ENCODE results near the gene APOC3. TPM values are rescaled to one million over a fixed set of nuclear protein-coding genes. Genes with fewer than 3 reads are reported as not detected.
A peak's percentile ranks its signal among the peaks of the same experiment; 100 is the strongest.
"Not testable (repeated sequence)": the region's sequence is repeated elsewhere in the genome, so short reads cannot be mapped to it uniquely, and the experiment has no call there.

The APOC3 gene
- total RNA-seq, 2 donors from 2014 or later: not detected

DNA sequence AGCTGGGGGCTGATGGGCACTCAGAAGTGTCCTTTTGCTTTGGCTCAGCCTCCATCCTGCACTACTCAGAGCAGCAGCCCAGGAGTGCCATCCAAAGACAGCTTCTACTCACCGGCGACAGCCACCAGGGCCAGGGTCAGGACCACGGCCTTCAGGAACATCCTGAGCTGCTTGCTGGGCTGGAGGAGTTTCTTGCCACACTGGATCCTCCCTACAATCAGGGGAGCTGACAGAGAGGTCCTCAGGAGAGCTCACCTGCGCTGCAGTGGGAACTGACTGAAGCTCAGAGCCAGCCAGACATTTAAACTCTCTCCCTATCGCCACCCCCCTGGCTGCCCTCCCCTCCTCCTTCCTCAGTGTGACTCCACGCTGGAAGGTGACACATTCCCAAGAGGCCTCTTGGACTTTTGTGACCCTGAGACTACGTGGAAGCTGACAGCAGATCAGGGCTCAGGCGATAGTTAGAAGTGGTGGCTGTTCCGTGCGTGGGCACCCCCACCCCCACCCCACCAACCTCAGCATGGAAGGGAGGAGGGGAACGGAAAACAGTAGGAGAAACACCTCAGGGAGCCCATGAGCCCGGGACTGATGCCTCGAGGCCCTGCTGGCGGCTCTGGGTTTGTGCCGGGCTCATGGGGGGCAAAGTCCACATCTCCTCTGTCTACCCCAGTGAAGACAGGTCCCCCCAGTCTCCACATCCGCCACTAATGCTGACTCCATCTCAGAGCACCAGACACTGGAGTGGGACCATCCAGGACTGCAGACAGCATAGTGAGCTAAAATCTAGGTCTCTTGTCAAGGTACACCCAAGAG lies 6.5 kb upstream of the APOC3 start, which contains the start of gene APOA4:
TSS of gene APOA4 (minus strand) at position 274 of the 813 bp plus-strand sequence. CDS start at position 161, 113 bp downstream.
- ATAC-seq: no peak
- H3K27ac Mint-ChIP-seq: no peak within 1 kb of the TSS
- H3K36me3 Mint-ChIP-seq: no peaks in the 10 kb centered on the region
- DNase-seq (ENCODE audit: low spot score in 2 of 2): no peak
- no peaks in the 10 kb centered on the region for H3K9me3 Mint-ChIP-seq

DNA sequence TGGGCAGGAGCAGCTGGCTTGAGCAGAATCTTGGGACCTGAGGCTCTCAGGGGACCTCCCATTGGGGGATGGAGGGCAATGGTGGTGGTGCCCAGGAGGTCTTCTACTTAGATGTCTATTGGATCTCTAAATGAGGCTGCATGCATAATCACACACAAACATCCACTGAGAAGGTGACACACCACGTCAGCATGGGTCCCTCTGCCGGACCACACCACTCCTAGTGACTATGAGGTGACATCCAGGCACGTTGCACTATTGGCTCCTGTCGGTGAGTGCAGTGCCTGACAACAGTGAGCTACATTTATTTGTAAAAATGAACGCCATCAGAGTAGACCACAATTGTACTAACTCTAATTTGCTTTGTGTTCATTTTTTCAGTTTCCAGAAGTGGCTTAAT lies 4.3 kb upstream of the APOC3 start:
- no peak overlapping the region for H3K27ac Mint-ChIP-seq
- ATAC-seq: no peak
- no peaks in the 10 kb centered on the region for H3K9me3 Mint-ChIP-seq
- no peaks in the 10 kb centered on the region for H3K36me3 Mint-ChIP-seq
- no peak for DNase-seq (ENCODE audit: low spot score in 2 of 2)

DNA sequence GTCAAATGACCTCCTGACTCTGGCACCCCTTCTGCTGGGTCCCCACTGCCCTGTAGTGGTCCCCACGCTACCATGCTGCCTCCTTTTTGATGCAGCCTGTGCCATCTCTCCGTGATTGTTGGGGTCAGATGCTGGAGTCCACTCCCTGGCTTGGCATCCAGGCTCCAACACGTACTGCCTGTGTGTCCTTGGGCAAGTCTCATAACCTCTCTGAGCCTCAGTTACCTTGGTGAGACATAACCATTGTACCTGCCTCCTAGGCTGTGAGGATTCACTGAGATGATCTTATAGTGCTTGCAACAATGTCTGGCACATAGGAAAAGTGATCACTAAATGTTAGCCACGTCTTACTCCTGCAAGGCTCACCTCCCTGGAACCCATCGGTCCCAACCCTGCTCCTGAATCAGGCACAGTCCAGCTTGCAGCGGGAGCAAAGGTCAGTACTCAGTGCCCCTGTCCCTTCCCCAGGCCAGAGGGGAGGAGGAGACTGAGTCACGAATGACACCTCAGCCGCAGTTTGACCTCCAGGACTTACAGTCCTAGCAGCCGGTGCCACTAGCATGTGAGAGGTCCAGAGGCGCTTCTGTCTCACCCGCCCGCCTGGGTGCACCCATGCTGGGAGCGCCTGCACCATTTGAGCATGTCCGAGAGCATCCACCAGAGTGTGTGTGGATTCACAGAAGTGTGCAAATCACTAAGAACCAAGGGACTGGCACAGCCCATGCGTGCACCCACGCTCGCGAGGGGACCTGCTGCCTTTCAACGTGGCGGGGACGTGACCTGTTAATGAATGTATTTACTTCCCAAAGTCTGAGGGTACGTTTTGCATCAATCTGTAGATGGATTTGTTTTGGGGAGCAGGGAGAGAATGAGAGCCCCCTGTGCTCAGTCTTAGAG lies 3.6 kb upstream of the APOC3 start:
- Mint-ChIP-seq H3K9me3 (no peaks in the 10 kb centered on the region), H3K27ac (no peak overlapping the region), H3K36me3 (no peaks in the 10 kb centered on the region)
- ATAC-seq (no peak), DNase-seq (ENCODE audit: low spot score in 2 of 2) (no peak)

DNA sequence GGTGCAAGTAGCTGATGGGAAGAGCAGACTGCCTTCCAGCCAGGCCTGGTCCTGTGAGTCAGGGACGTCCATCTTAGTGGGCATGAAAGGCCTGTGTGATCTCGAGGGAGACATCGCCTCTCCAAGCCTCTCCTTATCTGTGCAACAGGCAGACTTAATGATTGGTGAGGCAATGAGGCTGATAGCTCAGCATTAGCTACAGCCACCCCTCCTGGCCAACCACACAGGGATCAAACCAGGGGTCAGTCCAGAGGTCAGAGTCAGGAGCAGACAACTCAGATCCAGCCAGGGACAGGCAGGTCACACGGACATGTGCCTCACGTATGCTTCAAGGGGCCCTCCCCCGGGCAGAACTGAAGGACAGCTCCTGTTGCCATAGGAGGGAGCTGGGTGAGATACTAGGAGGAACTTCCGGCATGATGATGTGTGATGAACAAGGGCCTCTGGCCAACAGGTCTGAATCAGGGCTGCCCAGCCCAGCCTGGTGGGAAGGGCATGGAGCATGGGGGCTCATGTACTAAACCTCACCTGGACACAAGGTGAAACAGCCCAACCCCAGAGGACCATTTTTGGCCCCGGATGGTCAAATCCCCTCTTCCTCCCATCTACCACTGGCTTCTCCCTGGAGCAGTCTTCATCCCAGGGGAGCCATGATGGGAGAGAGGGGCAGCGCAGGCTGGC lies 2.8 kb upstream of the APOC3 start:
- no peak overlapping the region for H3K27ac Mint-ChIP-seq
- DNase-seq (ENCODE audit: low spot score in 2 of 2) (peak in 1 of 2 donors; percentile 48), ATAC-seq (no peak)
- no peaks in the 10 kb centered on the region for H3K9me3 Mint-ChIP-seq
- H3K36me3 Mint-ChIP-seq: no peaks in the 10 kb centered on the region

DNA sequence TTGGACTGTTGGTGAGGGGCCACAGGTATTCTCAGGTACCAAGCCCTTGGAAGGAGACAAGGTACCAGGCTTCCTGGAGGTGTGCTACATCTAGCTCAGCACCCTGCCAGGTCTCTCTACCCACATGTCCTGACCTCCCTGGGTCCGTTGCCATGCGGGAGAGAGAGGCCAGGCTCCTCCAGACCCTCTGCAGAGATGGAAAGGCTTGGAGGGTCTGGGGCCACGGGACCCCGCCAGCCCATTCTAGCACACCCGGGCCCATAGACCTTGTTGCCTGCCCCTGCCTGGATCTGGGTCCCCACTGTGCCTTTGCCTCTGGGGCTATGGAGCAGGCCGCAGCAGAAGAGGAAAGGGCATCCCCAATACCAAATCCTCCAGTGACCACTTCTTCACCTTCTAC lies 2.2 kb upstream of the APOC3 start:
- Mint-ChIP-seq H3K9me3 (no peaks in the 10 kb centered on the region), H3K27ac (no peak overlapping the region), H3K36me3 (no peaks in the 10 kb centered on the region)
- ATAC-seq (no peak), DNase-seq (ENCODE audit: low spot score in 2 of 2) (peak in 1 of 2 donors; percentile 53)

DNA sequence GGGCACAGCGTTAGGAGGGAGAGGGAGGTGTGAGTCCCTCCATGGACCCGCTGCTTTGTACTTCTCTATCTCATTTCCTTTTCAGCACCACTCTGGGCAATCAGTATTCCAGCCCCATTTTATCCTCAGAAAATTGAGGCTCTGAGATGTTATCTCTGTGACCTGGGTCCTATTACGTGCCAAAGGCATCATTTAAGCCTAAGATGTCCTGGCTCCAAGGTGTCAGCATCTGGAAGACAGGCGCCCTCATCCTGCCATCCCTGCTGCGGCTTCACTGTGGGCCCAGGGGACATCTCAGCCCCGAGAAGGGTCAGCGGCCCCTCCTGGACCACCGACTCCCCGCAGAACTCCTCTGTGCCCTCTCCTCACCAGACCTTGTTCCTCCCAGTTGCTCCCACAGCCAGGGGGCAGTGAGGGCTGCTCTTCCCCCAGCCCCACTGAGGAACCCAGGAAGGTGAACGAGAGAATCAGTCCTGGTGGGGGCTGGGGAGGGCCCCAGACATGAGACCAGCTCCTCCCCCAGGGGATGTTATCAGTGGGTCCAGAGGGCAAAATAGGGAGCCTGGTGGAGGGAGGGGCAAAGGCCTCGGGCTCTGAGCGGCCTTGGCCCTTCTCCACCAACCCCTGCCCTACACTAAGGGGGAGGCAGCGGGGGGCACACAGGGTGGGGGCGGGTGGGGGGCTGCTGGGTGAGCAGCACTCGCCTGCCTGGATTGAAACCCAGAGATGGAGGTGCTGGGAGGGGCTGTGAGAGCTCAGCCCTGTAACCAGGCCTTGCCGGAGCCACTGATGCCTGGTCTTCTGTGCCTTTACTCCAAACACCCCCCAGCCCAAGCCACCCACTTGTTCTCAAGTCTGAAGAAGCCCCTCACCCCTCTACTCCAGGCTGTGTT lies 829 bp upstream of the APOC3 start:
- Mint-ChIP-seq H3K27ac (no peak overlapping the region), H3K9me3 (no peaks in the 10 kb centered on the region), H3K36me3 (no peaks in the 10 kb centered on the region)
- DNase-seq (ENCODE audit: low spot score in 2 of 2): no peak
- ATAC-seq: no peak

DNA sequence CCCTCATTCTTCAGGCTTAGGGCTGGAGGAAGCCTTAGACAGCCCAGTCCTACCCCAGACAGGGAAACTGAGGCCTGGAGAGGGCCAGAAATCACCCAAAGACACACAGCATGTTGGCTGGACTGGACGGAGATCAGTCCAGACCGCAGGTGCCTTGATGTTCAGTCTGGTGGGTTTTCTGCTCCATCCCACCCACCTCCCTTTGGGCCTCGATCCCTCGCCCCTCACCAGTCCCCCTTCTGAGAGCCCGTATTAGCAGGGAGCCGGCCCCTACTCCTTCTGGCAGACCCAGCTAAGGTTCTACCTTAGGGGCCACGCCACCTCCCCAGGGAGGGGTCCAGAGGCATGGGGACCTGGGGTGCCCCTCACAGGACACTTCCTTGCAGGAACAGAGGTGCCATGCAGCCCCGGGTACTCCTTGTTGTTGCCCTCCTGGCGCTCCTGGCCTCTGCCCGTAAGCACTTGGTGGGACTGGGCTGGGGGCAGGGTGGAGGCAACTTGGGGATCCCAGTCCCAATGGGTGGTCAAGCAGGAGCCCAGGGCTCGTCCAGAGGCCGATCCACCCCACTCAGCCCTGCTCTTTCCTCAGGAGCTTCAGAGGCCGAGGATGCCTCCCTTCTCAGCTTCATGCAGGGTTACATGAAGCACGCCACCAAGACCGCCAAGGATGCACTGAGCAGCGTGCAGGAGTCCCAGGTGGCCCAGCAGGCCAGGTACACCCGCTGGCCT lies 641 bp downstream of the APOC3 start:
- DNase-seq (ENCODE audit: low spot score in 2 of 2): no peak
- no peaks in the 10 kb centered on the region for H3K36me3 Mint-ChIP-seq
- H3K27ac Mint-ChIP-seq: no peak overlapping the region
- H3K9me3 Mint-ChIP-seq: no peaks in the 10 kb centered on the region
- no peak for ATAC-seq

DNA sequence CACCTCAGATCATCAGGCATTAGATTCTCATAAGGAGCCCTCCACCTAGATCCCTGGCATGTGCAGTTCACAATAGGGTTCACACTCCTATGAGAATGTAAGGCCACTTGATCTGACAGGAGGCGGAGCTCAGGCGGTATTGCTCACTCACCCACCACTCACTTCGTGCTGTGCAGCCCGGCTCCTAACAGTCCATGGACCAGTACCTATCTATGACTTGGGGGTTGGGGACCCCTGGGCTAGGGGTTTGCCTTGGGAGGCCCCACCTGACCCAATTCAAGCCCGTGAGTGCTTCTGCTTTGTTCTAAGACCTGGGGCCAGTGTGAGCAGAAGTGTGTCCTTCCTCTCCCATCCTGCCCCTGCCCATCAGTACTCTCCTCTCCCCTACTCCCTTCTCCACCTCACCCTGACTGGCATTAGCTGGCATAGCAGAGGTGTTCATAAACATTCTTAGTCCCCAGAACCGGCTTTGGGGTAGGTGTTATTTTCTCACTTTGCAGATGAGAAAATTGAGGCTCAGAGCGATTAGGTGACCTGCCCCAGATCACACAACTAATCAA lies 2.2 kb downstream of the APOC3 start:
- Mint-ChIP-seq H3K9me3 (no peaks in the 10 kb centered on the region), H3K27ac (no peak overlapping the region), H3K36me3 (no peaks in the 10 kb centered on the region)
- DNase-seq (ENCODE audit: low spot score in 2 of 2) (no peak), ATAC-seq (no peak)

DNA sequence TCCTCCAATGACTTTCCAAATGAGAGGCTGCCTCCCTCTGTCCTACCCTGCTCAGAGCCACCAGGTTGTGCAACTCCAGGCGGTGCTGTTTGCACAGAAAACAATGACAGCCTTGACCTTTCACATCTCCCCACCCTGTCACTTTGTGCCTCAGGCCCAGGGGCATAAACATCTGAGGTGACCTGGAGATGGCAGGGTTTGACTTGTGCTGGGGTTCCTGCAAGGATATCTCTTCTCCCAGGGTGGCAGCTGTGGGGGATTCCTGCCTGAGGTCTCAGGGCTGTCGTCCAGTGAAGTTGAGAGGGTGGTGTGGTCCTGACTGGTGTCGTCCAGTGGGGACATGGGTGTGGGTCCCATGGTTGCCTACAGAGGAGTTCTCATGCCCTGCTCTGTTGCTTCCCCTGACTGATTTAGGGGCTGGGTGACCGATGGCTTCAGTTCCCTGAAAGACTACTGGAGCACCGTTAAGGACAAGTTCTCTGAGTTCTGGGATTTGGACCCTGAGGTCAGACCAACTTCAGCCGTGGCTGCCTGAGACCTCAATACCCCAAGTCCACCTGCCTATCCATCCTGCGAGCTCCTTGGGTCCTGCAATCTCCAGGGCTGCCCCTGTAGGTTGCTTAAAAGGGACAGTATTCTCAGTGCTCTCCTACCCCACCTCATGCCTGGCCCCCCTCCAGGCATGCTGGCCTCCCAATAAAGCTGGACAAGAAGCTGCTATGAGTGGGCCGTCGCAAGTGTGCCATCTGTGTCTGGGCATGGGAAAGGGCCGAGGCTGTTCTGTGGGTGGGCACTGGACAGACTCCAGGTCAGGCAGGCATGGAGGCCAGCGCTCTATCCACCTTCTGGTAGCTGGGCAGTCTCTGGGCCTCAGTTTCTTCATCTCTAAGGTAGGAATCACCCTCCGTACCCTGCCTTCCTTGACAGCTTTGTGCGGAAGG lies 2.9 kb downstream of the APOC3 start:
- H3K9me3 Mint-ChIP-seq: no peaks in the 10 kb centered on the region
- no peaks in the 10 kb centered on the region for H3K36me3 Mint-ChIP-seq
- DNase-seq (ENCODE audit: low spot score in 2 of 2) (peak in 1 of 2 donors; percentile 45), ATAC-seq (no peak)
- no peak overlapping the region for H3K27ac Mint-ChIP-seq

DNA sequence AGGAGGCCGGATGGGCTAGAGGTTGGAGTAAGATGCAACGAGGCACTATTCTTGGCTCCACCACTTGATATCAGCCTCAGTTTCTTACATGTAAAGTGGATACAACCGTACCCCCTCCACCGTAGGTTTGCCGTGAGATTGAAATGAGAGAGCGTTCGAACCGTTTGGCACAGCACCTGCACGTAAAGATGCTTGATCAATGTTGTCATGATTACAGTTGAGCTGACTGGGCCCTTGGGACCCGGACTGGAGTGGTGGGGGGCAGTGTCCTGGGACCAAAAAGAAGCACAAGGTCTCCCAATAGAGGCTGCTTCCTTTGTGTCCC lies 3.7 kb downstream of the APOC3 start:
- no peaks in the 10 kb centered on the region for H3K36me3 Mint-ChIP-seq
- no peak for ATAC-seq
- DNase-seq (ENCODE audit: low spot score in 2 of 2): no peak
- no peaks in the 10 kb centered on the region for H3K9me3 Mint-ChIP-seq
- H3K27ac Mint-ChIP-seq: no peak overlapping the region

DNA sequence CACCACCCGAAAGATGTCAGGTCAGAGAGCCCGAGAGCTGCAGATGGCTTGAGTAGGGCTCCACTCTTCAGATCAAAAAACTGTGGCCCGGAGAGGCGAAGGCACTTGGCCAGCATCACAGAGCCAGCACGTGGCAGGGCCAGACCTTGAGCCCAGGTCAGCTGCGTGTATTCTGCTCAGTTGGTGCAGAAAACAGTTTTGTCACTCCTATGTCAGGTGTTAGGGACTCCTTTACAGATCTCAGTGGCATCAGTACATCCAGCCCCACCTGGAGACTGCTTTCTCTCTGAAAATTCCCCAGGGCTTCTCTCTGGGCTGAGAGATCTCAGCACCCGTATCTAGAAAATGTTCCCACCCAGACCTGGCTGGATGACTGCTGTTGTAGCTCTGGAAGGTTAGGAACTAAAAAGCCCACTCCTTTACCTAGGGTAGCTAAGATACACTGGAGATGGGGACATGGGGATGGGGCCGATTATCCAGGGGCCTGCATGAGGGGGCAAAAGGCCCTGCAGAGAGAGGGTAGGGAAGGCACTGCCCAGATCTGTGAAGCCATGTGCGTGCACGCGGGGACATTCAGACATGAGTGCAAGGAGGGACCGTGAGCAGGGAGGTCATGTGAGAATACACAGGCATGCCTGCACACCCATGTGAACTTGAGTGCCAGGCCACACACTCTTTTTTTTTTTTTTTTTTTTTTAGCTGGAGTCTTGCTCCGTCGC lies 4.3 kb downstream of the APOC3 start:
- DNase-seq (ENCODE audit: low spot score in 2 of 2) (peak in 1 of 2 donors; percentile 45), ATAC-seq (no peak)
- H3K27ac Mint-ChIP-seq: peak overlapping the region in 1 of 2 donors; percentile 57
- H3K9me3 Mint-ChIP-seq: no peaks in the 10 kb centered on the region
- H3K36me3 Mint-ChIP-seq: no peaks in the 10 kb centered on the region

DNA sequence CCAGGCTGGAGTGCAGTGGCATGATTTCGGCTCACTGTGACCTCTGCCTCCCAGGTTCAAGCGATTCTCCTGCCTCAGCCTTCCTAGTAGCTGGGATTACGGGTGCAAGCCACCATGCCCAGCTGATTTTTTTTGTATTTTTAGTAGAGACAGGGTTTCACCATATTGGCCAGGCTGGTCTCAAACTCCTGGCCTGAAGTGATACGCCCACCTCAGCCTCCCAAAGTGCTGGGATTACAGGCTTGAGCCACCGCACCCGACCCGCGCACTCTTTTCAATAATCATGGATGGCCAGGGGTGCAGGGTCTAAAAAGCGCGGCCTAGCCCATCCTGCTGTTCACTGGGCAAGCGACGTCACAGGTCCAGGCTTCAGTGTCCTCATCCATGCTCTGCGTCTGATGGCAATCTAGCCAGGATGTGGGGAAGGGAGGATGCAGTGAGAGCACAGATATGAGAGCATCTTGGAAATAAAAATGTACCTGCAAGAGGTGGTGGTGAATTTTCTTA lies 4.9 kb downstream of the APOC3 start:
- not testable (repeated sequence) for H3K9me3 Mint-ChIP-seq, ATAC-seq, H3K36me3 Mint-ChIP-seq
- peak overlapping the region in 1 of 2 donors; percentile 19 for H3K27ac Mint-ChIP-seq
- DNase-seq (ENCODE audit: low spot score in 2 of 2): peak in 1 of 2 donors; percentile 46

DNA sequence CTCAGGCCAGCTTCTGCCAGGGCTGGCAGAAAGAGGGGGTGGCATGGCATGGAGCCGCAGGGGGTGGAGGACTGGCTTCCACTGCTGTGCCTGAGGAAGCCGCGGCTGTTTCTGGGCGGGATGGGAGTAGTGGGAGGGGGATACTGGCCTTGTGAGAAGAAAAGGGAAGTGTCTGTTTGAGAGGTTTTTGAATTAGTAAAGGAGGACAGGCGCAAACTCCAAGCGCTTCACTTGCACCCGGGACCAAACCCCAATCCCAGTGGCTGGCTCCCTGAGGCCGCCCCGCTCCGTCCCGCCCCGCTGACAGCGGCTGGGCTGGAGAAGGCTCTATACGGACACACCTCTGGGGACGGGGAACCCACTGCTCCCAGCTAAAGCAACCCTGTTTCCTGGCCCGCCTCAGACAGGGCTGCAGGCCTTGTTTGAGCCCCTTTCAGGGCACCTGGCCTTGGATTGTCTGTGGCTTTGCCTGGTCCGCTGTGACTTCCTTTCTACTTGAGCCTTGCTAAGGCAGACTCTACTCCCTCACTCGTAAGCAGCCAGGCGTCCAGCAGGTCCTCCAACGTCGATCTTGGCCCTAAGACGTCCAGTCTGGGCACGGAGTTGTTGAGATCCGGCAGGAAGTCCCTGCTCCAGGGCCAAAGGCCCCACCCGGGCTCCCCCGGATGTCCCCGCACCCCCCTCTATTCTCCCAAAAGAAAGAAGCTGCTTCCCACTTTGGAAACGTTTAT lies 5.5 kb downstream of the APOC3 start:
- peak in 1 of 2 donors; percentile 6 for ATAC-seq
- Mint-ChIP-seq H3K27ac (peak overlapping the region; percentile 19 to 80), H3K36me3 (no peaks in the 10 kb centered on the region), H3K9me3 (no peaks in the 10 kb centered on the region)
- DNase-seq (ENCODE audit: low spot score in 2 of 2): no peak
